ENCODE results near the gene CCDC89. TPM values are rescaled to one million over a fixed set of nuclear protein-coding genes. Genes with fewer than 3 reads are reported as not detected.

CCDC89 gene
- total and polyA plus RNA-seq, 2 of the 13 experiments (the other 11 are each of a cell fraction or from before 2014, with no cell fraction given) = 0.13 to 0.38 TPM

GRCh38 chr11:85658180-85658579 lies 27.8 kb downstream of the CCDC89 start:
- ChIA-PET CTCF (ENCODE audit: low intra/inter-chr PET ratio, low total read pairs) (no interaction called here), POLR2A (interaction anchor here (10.0 kb wide), 1 partner anchor 9 kb away, joined by 112 read pairs; the partner anchor contains the start of gene TMEM126A)
- TF ChIP-seq HMG20A (CRISPR knock-in tag; IDR thresholded peaks at IDR 0.05; ENCODE audit: borderline replicate concordance) (no peak), RARG (CRISPR knock-in tag; IDR thresholded peaks at IDR 0.05; ENCODE audit: low read depth) (no peak), GPN1 (CRISPR knock-in tag; IDR thresholded peaks at IDR 0.05; ENCODE audit: borderline replicate concordance) (no peak), ZNF557 (CRISPR knock-in tag; IDR thresholded peaks at IDR 0.05) (no peak), MBD4 (IDR thresholded peaks at IDR 0.05; ENCODE audit: borderline replicate concordance, low read length) (no peak), PRMT3 (CRISPR knock-in tag; IDR thresholded peaks at IDR 0.05; ENCODE audit: borderline replicate concordance, low read depth) (no peak), RBM22 (optimal IDR thresholded peaks at IDR 0.05; ENCODE audit: low read length) (no peak), PHF8 (CRISPR knock-in tag; IDR thresholded peaks at IDR 0.05) (no peak)
- TF ChIP-seq, protein P1, sequence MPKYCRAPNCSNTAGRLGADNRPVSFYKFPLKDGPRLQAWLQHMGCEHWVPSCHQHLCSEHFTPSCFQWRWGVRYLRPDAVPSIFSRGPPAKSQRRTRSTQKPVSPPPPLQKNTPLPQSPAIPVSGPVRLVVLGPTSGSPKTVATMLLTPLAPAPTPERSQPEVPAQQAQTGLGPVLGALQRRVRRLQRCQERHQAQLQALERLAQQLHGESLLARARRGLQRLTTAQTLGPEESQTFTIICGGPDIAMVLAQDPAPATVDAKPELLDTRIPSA (CRISPR knock-in tag; IDR thresholded peaks at IDR 0.05; ENCODE audit: borderline replicate concordance) = no peak
- DNase-seq (ENCODE audit: low spot score) (no peak), ATAC-seq (no peak), FAIRE-seq (no peak)
- no peak overlapping the region for H2AFZ ChIP-seq (ENCODE audit: low read length)
- H3K9me3 ChIP-seq (ENCODE audit: low read length) = no peaks in the 10 kb centered on the region
- no peak overlapping the region for H3K4me3 ChIP-seq (replicated peaks in 1 of 3; ENCODE audit: insufficient read depth in 1 of 3, low read depth in 2 of 3, low read length in 3 of 3)
- 97% methylated on average over 1 of the region's 1 CpG for WGBS (ENCODE audit: low lambda C conversion rate)
- H3K27ac ChIP-seq (ENCODE audit: extremely low read length, insufficient read depth, low read length) = no peak overlapping the region
- intact Hi-C loops (cut with micrococcal nuclease; ENCODE audit: unreplicated experiment) (no loop called here), in situ Hi-C loops (cut with HindIII; ENCODE audit: extremely low pct_ligation_motif_present, low pct_unique_long_range_greater_than_20kb) (no loop called here)
- no peaks in the 10 kb centered on the region; a peak in 1 of 5 replicates for H3K27me3 ChIP-seq (ENCODE audit: control insufficient read depth in 1 of 2, insufficient read depth in 2 of 2, low read length in 2 of 2)
- H4K20me1 ChIP-seq (ENCODE audit: insufficient read depth, low read length) = peaks cover 21% of the 10 kb centered on the region
- no peak overlapping the region for H3K4me2 ChIP-seq (ENCODE audit: low read depth, low read length)
- BruUV-seq (replicated peaks) = no TSS peak
- H3K4me1 ChIP-seq (ENCODE audit: insufficient read depth, low read length) = peaks cover 39% of the 10 kb centered on the region
- no peak overlapping the region for H3K9ac ChIP-seq (ENCODE audit: insufficient read depth, low read depth, low read length)
- peaks cover 54% of the 10 kb centered on the region for H3K79me2 ChIP-seq (ENCODE audit: insufficient read depth, low read length)
- peaks cover 0 to 20% of the 10 kb centered on the region in 2 experiments; a peak in 1 of 5 replicates for H3K36me3 ChIP-seq (replicated peaks in 1 of 2; ENCODE audit: control insufficient read depth in 1 of 2, insufficient read depth in 2 of 2, low read length in 2 of 2)

DNA sequence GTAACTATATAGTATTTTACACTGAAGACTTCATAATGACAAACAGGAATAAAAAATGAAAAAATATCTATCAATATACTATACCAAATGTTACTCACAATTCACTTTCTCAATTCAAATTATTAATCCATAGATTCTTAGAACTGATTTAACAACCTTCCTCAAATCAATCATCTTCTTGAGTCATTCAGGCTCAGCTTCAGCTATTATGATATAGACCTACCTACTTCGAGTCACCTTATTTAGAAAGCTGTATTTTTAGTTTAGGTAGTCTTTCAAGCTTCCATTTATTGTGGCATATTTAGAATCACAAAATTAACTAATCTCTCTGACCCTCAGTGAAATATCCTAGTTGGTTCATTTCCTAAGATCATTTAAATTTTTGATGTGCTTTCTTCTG lies 29.2 kb downstream of the CCDC89 start:
- Histone ChIP-seq H3K27me3 (ENCODE audit: control insufficient read depth in 1 of 2, insufficient read depth in 2 of 2, low read length in 2 of 2) (no peaks in the 10 kb centered on the region), H2AFZ (ENCODE audit: low read length) (no peak overlapping the region), H3K4me1 (ENCODE audit: insufficient read depth, low read length) (peaks cover 39% of the 10 kb centered on the region), H3K27ac (ENCODE audit: extremely low read length, insufficient read depth, low read length) (no peak overlapping the region), H3K79me2 (ENCODE audit: insufficient read depth, low read length) (peaks cover 40% of the 10 kb centered on the region), H3K4me3 (replicated peaks in 1 of 3; ENCODE audit: insufficient read depth in 1 of 3, low read depth in 2 of 3, low read length in 3 of 3) (no peak overlapping the region), H3K4me2 (ENCODE audit: low read depth, low read length) (no peak overlapping the region), H3K36me3 (replicated peaks in 1 of 2; ENCODE audit: control insufficient read depth in 1 of 2, insufficient read depth in 2 of 2, low read length in 2 of 2) (peaks cover 0 to 20% of the 10 kb centered on the region in 2 experiments; a peak in 1 of 5 replicates), H4K20me1 (ENCODE audit: insufficient read depth, low read length) (peaks cover 7% of the 10 kb centered on the region), H3K9ac (ENCODE audit: insufficient read depth, low read depth, low read length) (no peak overlapping the region), H3K9me3 (ENCODE audit: low read length) (no peaks in the 10 kb centered on the region)
- WGBS (ENCODE audit: low lambda C conversion rate) = 98% methylated on average over 1 of the region's 1 CpG
- CTCF ChIA-PET (ENCODE audit: low intra/inter-chr PET ratio, low total read pairs) = no interaction called here
- FAIRE-seq (no peak), DNase-seq (ENCODE audit: low spot score) (no peak), ATAC-seq (no peak)
- no TSS peak for BruUV-seq (replicated peaks)
- intact Hi-C loops (cut with micrococcal nuclease; ENCODE audit: unreplicated experiment) (no loop called here), in situ Hi-C loops (cut with HindIII; ENCODE audit: extremely low pct_ligation_motif_present, low pct_unique_long_range_greater_than_20kb) (no loop called here)
- POLR2A ChIA-PET = interaction anchor here (10.0 kb wide), 1 partner anchor 7 kb away, joined by 112 read pairs; the partner anchor contains the start of gene TMEM126A
- TF ChIP-seq ZNF83 (CRISPR knock-in tag; IDR thresholded peaks at IDR 0.05; ENCODE audit: borderline replicate concordance) = no peak
- no peak for TF ChIP-seq PHF21A (CRISPR knock-in tag; IDR thresholded peaks at IDR 0.05)
- TF ChIP-seq FOXA3 (CRISPR knock-in tag; IDR thresholded peaks at IDR 0.05) = no peak

Data from HepG2 (cell line).